ENCODE data around the gene OSBPL2.

- no peak for TF ChIP-seq CTCF (IDR thresholded peaks at IDR 0.05)
- TF ChIP-seq MAX (CRISPR knock-in tag; IDR thresholded peaks at IDR 0.05), result no peak
- no peak for TF ChIP-seq MYBL2 (CRISPR knock-in tag; IDR thresholded peaks at IDR 0.05)
- no peak for TF ChIP-seq PRDM15 (CRISPR knock-in tag; IDR thresholded peaks at IDR 0.05)
- TF ChIP-seq IRF1 (CRISPR knock-in tag; IDR thresholded peaks at IDR 0.05), result no peak
These were observed 71.8 kb downstream of the OSBPL2 start for GRCh38 chr20:62309947-62310756.

Measured in WTC11 (cell line).